IPS-18a (cell line): ENCODE results near the gene SOX1.

Source experiments
- H3K27ac ChIP-seq: one replicate; pipeline ENCODE4 v1.5.1; 2013; ENCODE audit warnings: low read length
- H3K27me3 ChIP-seq: one replicate; pipeline ENCODE4 v1.6.1; 2013; ENCODE audit warnings: mild to moderate bottlenecking, low read length; ENCODE audit not compliant: control insufficient read depth, insufficient read depth
- H3K36me3 ChIP-seq: one replicate; pipeline ENCODE4 v1.6.1; 2013; ENCODE audit warnings: low read depth, low read length; ENCODE audit not compliant: control insufficient read depth
- H3K4me1 ChIP-seq: one replicate; pipeline ENCODE4 v1.6.1; 2013; ENCODE audit warnings: low read depth, low read length; ENCODE audit not compliant: control insufficient read depth
- H3K4me3 ChIP-seq: one replicate; pipeline ENCODE4 v1.5.1; 2013; ENCODE audit warnings: low read length
- H3K9ac ChIP-seq: one replicate; pipeline ENCODE4 v1.6.1; 2013; ENCODE audit warnings: mild to moderate bottlenecking, low read length, moderate library complexity
- H3K9me3 ChIP-seq: one replicate; pipeline ENCODE4 v1.6.1; 2013; ENCODE audit warnings: low read depth, low read length; ENCODE audit not compliant: control insufficient read depth

SOX1 gene

GRCh38 chr13:112074139-112074865 is 7.4 kb downstream of the SOX1 start:
- peaks cover 31% of the 10 kb centered on the region for H3K4me1 ChIP-seq
- peaks cover 83% of the 10 kb centered on the region for H3K27me3 ChIP-seq
- peak overlapping the region; percentile 57 for H3K4me3 ChIP-seq

GRCh38 chr13:112077729-112078128 is 10.8 kb downstream of the SOX1 start:
- H3K9me3 ChIP-seq: no peaks in the 10 kb centered on the region
- H3K36me3 ChIP-seq: no peaks in the 10 kb centered on the region
- peaks cover 31% of the 10 kb centered on the region for H3K4me1 ChIP-seq
- H3K9ac ChIP-seq: no peak overlapping the region
- peaks cover 60% of the 10 kb centered on the region for H3K27me3 ChIP-seq
- no peak overlapping the region for H3K27ac ChIP-seq
- no peak overlapping the region for H3K4me3 ChIP-seq

More at GRCh38 chr13:112074139-112074865, 7.4 kb downstream of the SOX1 start:
- H3K9ac ChIP-seq: no peak overlapping the region
- H3K27ac ChIP-seq: no peak overlapping the region
- H3K36me3 ChIP-seq: no peaks in the 10 kb centered on the region
- H3K9me3 ChIP-seq: no peaks in the 10 kb centered on the region

GRCh38 chr13:112078216-112078615 is 11.3 kb downstream of the SOX1 start:
- no peak overlapping the region for H3K9ac ChIP-seq
- H3K27ac ChIP-seq: no peak overlapping the region
- no peak overlapping the region for H3K4me3 ChIP-seq
- H3K36me3 ChIP-seq: no peaks in the 10 kb centered on the region
- H3K4me1 ChIP-seq: peaks cover 31% of the 10 kb centered on the region
- no peaks in the 10 kb centered on the region for H3K9me3 ChIP-seq
- H3K27me3 ChIP-seq: peaks cover 60% of the 10 kb centered on the region

GRCh38 chr13:112078879-112079531 is 12.1 kb downstream of the SOX1 start:
- Histone ChIP-seq H3K9me3 (peaks cover under 1% of the 10 kb centered on the region), H3K27ac (no peak overlapping the region), H3K27me3 (peaks cover 55% of the 10 kb centered on the region), H3K9ac (no peak overlapping the region), H3K4me3 (no peak overlapping the region), H3K4me1 (peaks cover 28% of the 10 kb centered on the region), H3K36me3 (no peaks in the 10 kb centered on the region)

GRCh38 chr13:112079696-112080095 is 12.7 kb downstream of the SOX1 start:
- Histone ChIP-seq H3K27ac (no peak overlapping the region), H3K27me3 (peaks cover 48% of the 10 kb centered on the region), H3K4me1 (peaks cover 21% of the 10 kb centered on the region), H3K4me3 (no peak overlapping the region), H3K9ac (no peak overlapping the region), H3K36me3 (no peaks in the 10 kb centered on the region), H3K9me3 (peaks cover 6% of the 10 kb centered on the region)

- no peak overlapping the region for H3K27ac ChIP-seq
- no peaks in the 10 kb centered on the region for H3K36me3 ChIP-seq
- H3K27me3 ChIP-seq: peaks cover 6% of the 10 kb centered on the region
- H3K4me1 ChIP-seq: peaks cover 16% of the 10 kb centered on the region
- H3K9me3 ChIP-seq: peaks cover 12% of the 10 kb centered on the region
- H3K9ac ChIP-seq: no peak overlapping the region
- no peak overlapping the region for H3K4me3 ChIP-seq
These were observed 17.0 kb downstream of the SOX1 start for GRCh38 chr13:112083971-112084370.

- Histone ChIP-seq H3K9me3 (no peaks in the 10 kb centered on the region), H3K9ac (no peak overlapping the region), H3K4me1 (peaks cover 17% of the 10 kb centered on the region), H3K27ac (no peak overlapping the region), H3K4me3 (no peak overlapping the region), H3K27me3 (no peaks in the 10 kb centered on the region), H3K36me3 (no peaks in the 10 kb centered on the region)
These were observed 25.5 kb downstream of the SOX1 start for GRCh38 chr13:112092453-112092852.

GRCh38 chr13:112095354-112095753 is 28.4 kb downstream of the SOX1 start:
- H3K27ac ChIP-seq: no peak overlapping the region
- H3K27me3 ChIP-seq: no peaks in the 10 kb centered on the region
- H3K4me3 ChIP-seq: no peak overlapping the region
- no peaks in the 10 kb centered on the region for H3K9me3 ChIP-seq
- no peaks in the 10 kb centered on the region for H3K36me3 ChIP-seq
- H3K9ac ChIP-seq: no peak overlapping the region
- peaks cover 18% of the 10 kb centered on the region for H3K4me1 ChIP-seq

GRCh38 chr13:112096959-112097358 is 30.0 kb downstream of the SOX1 start:
- no peak overlapping the region for H3K27ac ChIP-seq
- no peak overlapping the region for H3K4me3 ChIP-seq
- no peaks in the 10 kb centered on the region for H3K36me3 ChIP-seq
- peaks cover 12% of the 10 kb centered on the region for H3K27me3 ChIP-seq
- no peak overlapping the region for H3K9ac ChIP-seq
- H3K9me3 ChIP-seq: no peaks in the 10 kb centered on the region
- H3K4me1 ChIP-seq: peaks cover 17% of the 10 kb centered on the region

GRCh38 chr13:112097770-112098169 is 30.8 kb downstream of the SOX1 start:
- no peak overlapping the region for H3K9ac ChIP-seq
- peaks cover 14% of the 10 kb centered on the region for H3K4me1 ChIP-seq
- H3K27ac ChIP-seq: no peak overlapping the region
- no peaks in the 10 kb centered on the region for H3K36me3 ChIP-seq
- no peaks in the 10 kb centered on the region for H3K9me3 ChIP-seq
- H3K4me3 ChIP-seq: no peak overlapping the region
- H3K27me3 ChIP-seq: peaks cover 20% of the 10 kb centered on the region

GRCh38 chr13:112098699-112099098 is 31.8 kb downstream of the SOX1 start:
- H3K4me1 ChIP-seq: peaks cover 17% of the 10 kb centered on the region
- H3K36me3 ChIP-seq: no peaks in the 10 kb centered on the region
- H3K9ac ChIP-seq: no peak overlapping the region
- no peak overlapping the region for H3K4me3 ChIP-seq
- no peaks in the 10 kb centered on the region for H3K9me3 ChIP-seq
- H3K27ac ChIP-seq: no peak overlapping the region
- H3K27me3 ChIP-seq: peaks cover 29% of the 10 kb centered on the region
